Left kidney (tissue), 2 donors: ENCODE data around the gene MYL6B. TPM values are rescaled to one million over a fixed set of nuclear protein-coding genes. Genes with fewer than 3 reads are reported as not detected.

Source experiments
- DNase-seq: peaks from one replicate; pipeline ENCODE4 v3.0.0-alpha.2; 2013
- polyA plus RNA-seq: library from polyadenylated mRNA; unstranded; fragments of 120-200 nt; gene quantifications from one replicate; pipeline ENCODE4 v1.2.1, GENCODE V29; 2013; ENCODE audit not compliant: insufficient read length

The MYL6B gene
- polyA plus RNA-seq, 1 donor, result 155 TPM

- no peak for DNase-seq
Measured at GRCh38 chr12:56206452-56207166, 54.2 kb downstream of the MYL6B start.

Other genes starting within 250 kb of the MYL6B start
- gene PYM1, start 224.7 kb upstream of the MYL6B start, polyA plus RNA-seq, result 31.0 TPM
- gene DGKA, start 221.4 kb upstream of the MYL6B start, polyA plus RNA-seq, result 26.2 TPM
- gene PMEL, start 186.5 kb upstream of the MYL6B start, polyA plus RNA-seq, result 3.9 TPM
- gene CDK2, start 185.8 kb upstream of the MYL6B start, polyA plus RNA-seq, result 69.2 TPM
- gene RAB5B, start 178.5 kb upstream of the MYL6B start, polyA plus RNA-seq, result 163 TPM
- gene SUOX, start 155.3 kb upstream of the MYL6B start, polyA plus RNA-seq, result 55.5 TPM
- gene IKZF4, start 131.5 kb upstream of the MYL6B start, polyA plus RNA-seq, result 25.6 TPM
- gene RPS26, start 110.7 kb upstream of the MYL6B start, polyA plus RNA-seq, result 113 TPM
- gene ERBB3, start 72.4 kb upstream of the MYL6B start, polyA plus RNA-seq, result 111 TPM
- 164 TPM for gene PA2G4, start 48.0 kb upstream of the MYL6B start, polyA plus RNA-seq
- 4,270 TPM for gene RPL41, start 36.0 kb upstream of the MYL6B start, polyA plus RNA-seq
- gene ZC3H10, start 34.3 kb upstream of the MYL6B start, polyA plus RNA-seq, result 5.8 TPM
- gene ESYT1, start 24.3 kb upstream of the MYL6B start, polyA plus RNA-seq, result 81.2 TPM
- gene MYL6, start 5.8 kb downstream of the MYL6B start, polyA plus RNA-seq, result 1,671 TPM
- gene SMARCC2, start 36.9 kb downstream of the MYL6B start, polyA plus RNA-seq, result 160 TPM
- gene RNF41, start 69.3 kb downstream of the MYL6B start, polyA plus RNA-seq, result 45.4 TPM
- 31.5 TPM for gene NABP2, start 71.8 kb downstream of the MYL6B start, polyA plus RNA-seq
- 51.0 TPM for gene SLC39A5, start 77.5 kb downstream of the MYL6B start, polyA plus RNA-seq
- 35.9 TPM for gene ANKRD52, start 105.8 kb downstream of the MYL6B start, polyA plus RNA-seq
- 23.7 TPM for gene COQ10A, start 114.4 kb downstream of the MYL6B start, polyA plus RNA-seq
- gene CS, start 147.7 kb downstream of the MYL6B start, polyA plus RNA-seq, result 241 TPM
- 157 TPM for gene CNPY2, start 163.4 kb downstream of the MYL6B start, polyA plus RNA-seq
- 135 TPM for gene PAN2, start 181.4 kb downstream of the MYL6B start, polyA plus RNA-seq
- gene IL23A, start 186.3 kb downstream of the MYL6B start, polyA plus RNA-seq, result 1.2 TPM
- gene STAT2, start 207.5 kb downstream of the MYL6B start, polyA plus RNA-seq, result 153 TPM
- 0.08 TPM for gene APOF, start 210.3 kb downstream of the MYL6B start, polyA plus RNA-seq